ENCODE results near the gene SH3GLB2.

Gene SH3GLB2

DNA sequence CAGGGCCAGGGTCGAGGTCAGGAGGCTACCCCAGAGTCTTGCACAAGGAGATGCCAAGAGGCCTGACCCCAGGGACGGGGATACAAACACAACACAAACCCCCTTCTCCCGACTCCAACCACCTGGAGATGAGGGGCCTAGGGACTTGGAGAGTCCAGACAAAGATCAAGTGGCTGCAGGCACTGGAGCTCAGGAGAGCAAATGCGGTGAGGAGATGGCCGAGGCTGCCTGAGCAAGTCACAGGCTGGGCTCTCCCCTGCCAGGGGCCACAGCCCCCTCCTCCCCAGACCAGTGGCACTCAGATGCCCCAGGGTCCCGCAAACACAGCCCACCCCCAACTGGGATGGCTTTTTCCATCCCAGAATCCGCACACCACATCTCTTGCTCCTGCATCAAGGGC lies 15.8 kb downstream of the SH3GLB2 start:
- Histone ChIP-seq H3K4me3 (ENCODE audit: low read length) (no peak overlapping the region), H3K36me3 (ENCODE audit: control insufficient read depth, low read depth, low read length) (peaks cover 26% of the 10 kb centered on the region), H3K27ac (ENCODE audit: low read length) (no peak overlapping the region), H3K9ac (ENCODE audit: low read length) (no peak overlapping the region), H3K27me3 (ENCODE audit: control insufficient read depth, insufficient read depth, low read length) (no peaks in the 10 kb centered on the region), H3K9me3 (ENCODE audit: control insufficient read depth, low read depth, low read length) (no peaks in the 10 kb centered on the region), H3K4me1 (ENCODE audit: control insufficient read depth, low read depth, low read length) (no peaks in the 10 kb centered on the region)

DNA sequence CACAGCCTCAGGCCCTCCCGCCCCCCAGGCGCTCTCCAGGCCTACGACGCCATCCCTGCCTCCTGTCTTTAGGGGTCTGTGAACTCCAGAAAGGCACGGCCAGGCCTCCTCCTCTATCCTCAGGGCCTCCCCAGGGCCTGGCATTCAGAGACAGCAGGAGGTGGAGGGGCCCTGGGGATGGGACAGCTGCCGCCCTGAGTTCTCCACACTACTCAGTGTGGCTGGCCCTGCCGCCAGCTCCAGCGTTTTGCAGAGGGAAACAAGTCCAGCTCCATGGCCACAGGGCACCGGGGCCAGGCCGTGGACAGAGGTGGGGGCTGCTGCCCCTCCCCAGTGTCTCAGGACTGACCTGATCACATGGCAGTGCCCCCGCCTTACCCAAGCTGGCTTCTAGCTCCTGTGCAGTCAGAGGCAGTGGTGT lies 16.4 kb downstream of the SH3GLB2 start:
- no peaks in the 10 kb centered on the region for H3K9me3 ChIP-seq (ENCODE audit: control insufficient read depth, low read depth, low read length)
- no peaks in the 10 kb centered on the region for H3K27me3 ChIP-seq (ENCODE audit: control insufficient read depth, insufficient read depth, low read length)
- no peak overlapping the region for H3K9ac ChIP-seq (ENCODE audit: low read length)
- no peak overlapping the region for H3K27ac ChIP-seq (ENCODE audit: low read length)
- peaks cover 32% of the 10 kb centered on the region for H3K36me3 ChIP-seq (ENCODE audit: control insufficient read depth, low read depth, low read length)
- H3K4me1 ChIP-seq (ENCODE audit: control insufficient read depth, low read depth, low read length) = no peaks in the 10 kb centered on the region
- H3K4me3 ChIP-seq (ENCODE audit: low read length) = no peak overlapping the region

DNA sequence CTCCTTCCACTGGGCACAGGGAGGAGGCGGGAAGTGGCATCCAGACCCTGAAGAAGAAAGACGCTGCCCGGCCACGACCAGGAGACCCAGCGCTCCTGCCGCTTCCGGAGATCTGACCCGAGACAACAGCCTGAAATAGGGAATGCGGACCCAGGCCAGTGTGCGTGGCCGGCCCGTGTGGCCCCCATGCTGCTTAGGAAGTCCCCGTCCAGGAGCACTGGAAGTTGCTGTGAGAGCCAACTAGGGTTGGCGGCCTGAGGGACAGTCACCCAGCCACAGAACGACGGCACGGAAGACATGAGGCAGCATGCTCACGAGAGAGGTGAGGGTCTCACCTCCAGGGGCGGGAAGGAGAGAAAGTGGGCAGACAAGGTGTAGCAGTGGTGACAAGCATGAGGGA lies 17.0 kb downstream of the SH3GLB2 start:
- Histone ChIP-seq H3K9me3 (ENCODE audit: control insufficient read depth, low read depth, low read length) (no peaks in the 10 kb centered on the region), H3K27ac (ENCODE audit: low read length) (no peak overlapping the region), H3K4me1 (ENCODE audit: control insufficient read depth, low read depth, low read length) (no peaks in the 10 kb centered on the region), H3K36me3 (ENCODE audit: control insufficient read depth, low read depth, low read length) (peaks cover 38% of the 10 kb centered on the region), H3K27me3 (ENCODE audit: control insufficient read depth, insufficient read depth, low read length) (no peaks in the 10 kb centered on the region), H3K9ac (ENCODE audit: low read length) (no peak overlapping the region), H3K4me3 (ENCODE audit: low read length) (no peak overlapping the region)

DNA sequence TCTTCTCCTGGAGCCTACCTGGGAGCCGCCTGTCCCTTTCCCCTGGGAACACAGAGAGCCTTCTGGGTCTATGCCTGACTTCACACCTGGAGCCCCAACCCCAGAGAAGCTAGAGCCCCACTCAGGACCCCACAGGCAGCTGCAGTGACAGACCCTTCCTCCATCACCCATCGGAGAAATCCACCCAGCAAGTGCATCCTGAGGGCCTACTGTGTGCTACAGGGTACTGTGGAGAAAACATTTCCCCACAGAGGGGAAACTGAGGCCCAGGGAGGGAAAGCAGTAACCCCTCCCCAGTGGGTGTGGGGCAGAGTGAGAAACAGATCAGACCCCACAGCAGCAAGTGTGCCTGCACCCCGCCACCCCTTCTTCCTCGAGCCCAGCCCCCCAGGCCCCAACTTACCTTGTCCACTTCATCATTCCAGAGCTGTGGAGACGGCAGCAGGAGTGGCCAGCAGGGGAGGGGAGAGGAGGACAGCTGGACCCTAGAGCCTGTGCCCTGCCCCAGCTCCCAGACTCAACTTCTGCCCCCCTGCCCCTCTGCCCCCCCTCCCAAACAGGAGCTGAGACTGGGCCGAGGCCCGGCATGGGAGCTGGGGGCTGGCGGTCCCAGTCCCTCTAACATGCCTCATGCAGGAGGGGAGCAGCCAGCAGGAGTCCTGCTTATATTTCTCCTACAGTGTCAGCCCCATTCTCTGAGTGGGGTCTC lies 17.7 kb downstream of the SH3GLB2 start:
- Histone ChIP-seq H3K4me1 (ENCODE audit: control insufficient read depth, low read depth, low read length) (no peaks in the 10 kb centered on the region), H3K27ac (ENCODE audit: low read length) (no peak overlapping the region), H3K27me3 (ENCODE audit: control insufficient read depth, insufficient read depth, low read length) (no peaks in the 10 kb centered on the region), H3K36me3 (ENCODE audit: control insufficient read depth, low read depth, low read length) (peaks cover 43% of the 10 kb centered on the region), H3K9ac (ENCODE audit: low read length) (no peak overlapping the region), H3K9me3 (ENCODE audit: control insufficient read depth, low read depth, low read length) (no peaks in the 10 kb centered on the region), H3K4me3 (ENCODE audit: low read length) (no peak overlapping the region)

DNA sequence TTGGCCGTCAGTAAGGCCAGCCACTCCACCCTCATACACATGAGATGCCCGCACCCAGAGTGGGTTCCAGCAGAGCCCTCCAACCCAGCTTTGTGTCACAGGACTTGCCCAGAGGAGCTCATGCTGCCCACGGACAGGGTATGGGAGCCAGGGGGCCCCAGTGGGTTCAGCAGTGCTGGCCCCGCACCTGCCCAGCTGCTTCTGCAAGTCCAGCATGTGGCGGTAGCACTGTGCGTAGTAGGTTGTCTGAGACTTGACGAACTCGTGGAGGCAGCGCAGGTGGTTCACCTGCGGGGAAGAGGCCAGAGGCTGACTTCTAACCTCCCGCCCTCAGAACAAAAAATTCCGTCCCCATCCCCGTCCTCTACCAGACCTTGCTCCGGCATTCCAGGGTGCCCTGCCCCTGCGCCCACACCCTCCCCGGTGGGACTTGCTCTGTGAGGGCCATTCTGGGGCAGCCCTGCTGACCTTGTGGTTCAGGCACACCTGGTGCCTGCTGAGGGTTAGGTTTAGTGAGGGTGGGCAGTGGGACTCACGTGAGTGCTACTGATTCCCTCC lies 18.5 kb downstream of the SH3GLB2 start:
- H3K9ac ChIP-seq (ENCODE audit: low read length) = no peak overlapping the region
- no peaks in the 10 kb centered on the region for H3K9me3 ChIP-seq (ENCODE audit: control insufficient read depth, low read depth, low read length)
- no peak overlapping the region for H3K4me3 ChIP-seq (ENCODE audit: low read length)
- peaks cover 49% of the 10 kb centered on the region for H3K36me3 ChIP-seq (ENCODE audit: control insufficient read depth, low read depth, low read length)
- no peak overlapping the region for H3K27ac ChIP-seq (ENCODE audit: low read length)
- H3K27me3 ChIP-seq (ENCODE audit: control insufficient read depth, insufficient read depth, low read length) = no peaks in the 10 kb centered on the region
- no peaks in the 10 kb centered on the region for H3K4me1 ChIP-seq (ENCODE audit: control insufficient read depth, low read depth, low read length)

DNA sequence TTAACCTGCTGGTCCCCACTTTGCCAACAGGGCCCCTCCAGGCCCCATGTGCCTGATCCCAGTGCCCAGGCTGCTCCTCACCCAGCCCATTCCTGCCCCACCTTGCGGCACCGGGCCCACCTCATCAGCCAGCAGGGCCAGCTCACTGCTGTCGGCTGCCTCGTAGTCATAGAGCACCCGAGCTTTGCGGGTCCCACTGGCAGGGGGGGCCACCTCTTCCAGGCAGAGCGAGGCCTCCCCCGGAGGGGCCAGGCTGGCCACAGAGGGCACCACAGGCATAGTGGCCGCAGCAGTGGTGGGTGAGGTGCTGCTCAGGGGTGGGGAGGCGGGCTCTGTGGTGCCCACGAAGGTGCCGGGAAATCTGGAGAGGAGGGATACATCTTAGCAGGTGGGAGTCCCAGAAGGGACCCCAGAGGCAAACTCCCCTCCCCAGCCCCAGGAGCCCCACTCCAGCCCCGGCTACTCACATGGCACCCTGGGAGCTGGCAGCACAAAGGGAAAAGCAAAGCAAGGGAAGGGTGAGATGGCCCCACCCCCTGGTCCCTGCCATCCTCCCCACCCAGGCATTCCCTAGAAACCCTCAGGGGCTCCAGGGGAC lies 19.0 kb downstream of the SH3GLB2 start:
- no peaks in the 10 kb centered on the region for H3K4me1 ChIP-seq (ENCODE audit: control insufficient read depth, low read depth, low read length)
- no peak overlapping the region for H3K27ac ChIP-seq (ENCODE audit: low read length)
- H3K36me3 ChIP-seq (ENCODE audit: control insufficient read depth, low read depth, low read length) = peaks cover 43% of the 10 kb centered on the region
- H3K4me3 ChIP-seq (ENCODE audit: low read length) = no peak overlapping the region
- no peaks in the 10 kb centered on the region for H3K9me3 ChIP-seq (ENCODE audit: control insufficient read depth, low read depth, low read length)
- no peaks in the 10 kb centered on the region for H3K27me3 ChIP-seq (ENCODE audit: control insufficient read depth, insufficient read depth, low read length)
- H3K9ac ChIP-seq (ENCODE audit: low read length) = no peak overlapping the region

DNA sequence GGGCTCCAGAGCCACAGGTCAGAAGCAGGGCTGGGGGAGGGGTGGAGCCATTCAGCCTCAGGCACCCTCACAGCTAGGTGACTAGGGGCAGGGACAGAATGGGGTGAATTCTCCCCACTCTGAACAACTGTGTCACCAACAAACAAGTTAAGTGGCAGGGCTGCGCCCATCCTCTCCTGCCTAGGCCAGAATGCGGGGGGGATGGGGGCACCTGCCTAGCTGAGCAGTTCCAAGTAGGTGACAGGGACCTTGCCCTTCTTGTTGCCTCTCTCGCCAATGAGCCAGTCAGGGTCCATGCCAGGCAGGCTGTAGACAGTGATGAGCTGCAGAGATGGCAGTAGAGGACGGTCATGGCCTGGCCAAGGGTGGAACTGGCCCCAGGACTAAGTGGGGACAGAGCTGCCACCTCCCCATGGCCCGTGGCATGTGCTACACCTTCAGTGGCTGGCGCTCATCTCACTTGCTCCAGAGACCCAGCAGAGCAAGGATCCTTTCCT lies 19.6 kb downstream of the SH3GLB2 start:
- H3K4me3 ChIP-seq (ENCODE audit: low read length) = no peak overlapping the region
- peaks cover 40% of the 10 kb centered on the region for H3K36me3 ChIP-seq (ENCODE audit: control insufficient read depth, low read depth, low read length)
- H3K27me3 ChIP-seq (ENCODE audit: control insufficient read depth, insufficient read depth, low read length) = no peaks in the 10 kb centered on the region
- H3K9ac ChIP-seq (ENCODE audit: low read length) = no peak overlapping the region
- no peaks in the 10 kb centered on the region for H3K9me3 ChIP-seq (ENCODE audit: control insufficient read depth, low read depth, low read length)
- H3K4me1 ChIP-seq (ENCODE audit: control insufficient read depth, low read depth, low read length) = no peaks in the 10 kb centered on the region
- no peak overlapping the region for H3K27ac ChIP-seq (ENCODE audit: low read length)

DNA sequence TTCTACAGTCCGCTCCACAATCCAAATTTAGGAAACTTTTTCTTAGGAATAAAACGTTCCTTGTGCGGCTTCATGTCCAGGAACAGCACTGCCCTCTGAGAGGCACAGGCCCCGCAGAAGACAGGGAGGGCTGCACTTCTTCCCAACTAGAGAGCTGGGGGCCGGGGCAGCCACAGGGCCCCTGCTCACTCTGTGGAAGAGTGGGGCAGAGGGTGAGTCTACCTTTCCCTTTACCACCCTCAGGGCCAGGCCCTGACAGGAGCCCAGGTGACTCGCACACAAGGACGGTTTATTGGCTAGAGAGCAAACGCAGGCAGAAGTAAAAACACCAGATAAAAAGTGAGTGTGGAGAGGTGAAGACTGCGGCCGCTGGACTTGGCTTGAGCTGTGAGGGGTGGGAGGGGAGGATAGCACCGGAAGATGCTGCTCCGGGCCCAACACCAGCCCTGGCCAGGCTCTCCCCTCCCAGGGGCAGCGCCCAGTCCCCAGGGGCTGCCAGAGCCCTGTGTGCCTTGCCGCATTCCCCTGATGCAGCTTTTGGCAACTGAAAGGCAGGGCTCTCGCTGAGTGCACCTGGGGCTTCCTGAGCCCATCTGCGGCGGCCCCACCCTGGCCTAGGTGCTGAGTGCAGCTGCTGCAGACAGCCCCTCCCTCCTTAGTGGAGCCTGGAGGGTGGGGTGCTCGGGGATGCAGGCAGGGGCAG lies 20.2 kb downstream of the SH3GLB2 start:
- Histone ChIP-seq H3K27me3 (ENCODE audit: control insufficient read depth, insufficient read depth, low read length) (no peaks in the 10 kb centered on the region), H3K36me3 (ENCODE audit: control insufficient read depth, low read depth, low read length) (peaks cover 46% of the 10 kb centered on the region), H3K4me1 (ENCODE audit: control insufficient read depth, low read depth, low read length) (no peaks in the 10 kb centered on the region), H3K9ac (ENCODE audit: low read length) (no peak overlapping the region), H3K27ac (ENCODE audit: low read length) (no peak overlapping the region), H3K9me3 (ENCODE audit: control insufficient read depth, low read depth, low read length) (no peaks in the 10 kb centered on the region), H3K4me3 (ENCODE audit: low read length) (no peak overlapping the region)

DNA sequence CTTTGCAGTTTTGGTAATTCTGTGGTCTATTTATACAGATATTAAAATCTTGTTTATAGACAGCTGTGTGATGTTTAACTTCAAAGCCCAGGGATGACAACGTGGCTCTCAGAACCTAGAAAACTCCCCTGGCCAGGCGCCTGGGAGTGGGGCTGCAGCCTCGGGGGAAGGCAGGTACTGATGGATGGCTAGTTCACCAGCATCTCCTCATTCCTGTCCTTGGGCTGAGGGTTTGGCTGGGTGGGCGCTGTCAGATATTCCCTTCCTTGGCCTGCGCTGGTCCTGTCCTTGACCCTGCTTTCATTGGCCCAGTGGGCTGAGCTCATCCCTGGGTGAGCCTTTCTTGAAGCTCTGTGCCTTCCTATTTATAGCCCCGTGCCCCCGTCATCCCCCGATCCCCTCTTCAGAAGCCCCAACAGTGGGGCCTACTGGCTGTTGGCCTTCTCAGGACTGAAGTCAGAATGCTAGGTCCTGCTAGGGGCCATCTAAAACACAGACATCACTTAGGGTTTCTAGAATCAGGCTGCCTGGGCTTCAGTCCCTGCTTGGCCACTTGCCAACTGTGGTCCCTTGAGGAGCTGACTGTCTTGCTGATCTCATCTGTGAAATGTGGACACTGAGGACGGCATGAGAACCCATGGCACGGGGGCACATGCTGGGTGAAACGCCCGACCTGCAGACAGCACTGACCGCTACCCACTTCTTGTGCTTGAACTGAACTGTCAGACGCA lies 20.9 kb downstream of the SH3GLB2 start:
- no peaks in the 10 kb centered on the region for H3K4me1 ChIP-seq (ENCODE audit: control insufficient read depth, low read depth, low read length)
- no peaks in the 10 kb centered on the region for H3K9me3 ChIP-seq (ENCODE audit: control insufficient read depth, low read depth, low read length)
- no peak overlapping the region for H3K27ac ChIP-seq (ENCODE audit: low read length)
- H3K9ac ChIP-seq (ENCODE audit: low read length) = no peak overlapping the region
- H3K36me3 ChIP-seq (ENCODE audit: control insufficient read depth, low read depth, low read length) = peaks cover 53% of the 10 kb centered on the region
- H3K4me3 ChIP-seq (ENCODE audit: low read length) = no peak overlapping the region
- H3K27me3 ChIP-seq (ENCODE audit: control insufficient read depth, insufficient read depth, low read length) = no peaks in the 10 kb centered on the region

DNA sequence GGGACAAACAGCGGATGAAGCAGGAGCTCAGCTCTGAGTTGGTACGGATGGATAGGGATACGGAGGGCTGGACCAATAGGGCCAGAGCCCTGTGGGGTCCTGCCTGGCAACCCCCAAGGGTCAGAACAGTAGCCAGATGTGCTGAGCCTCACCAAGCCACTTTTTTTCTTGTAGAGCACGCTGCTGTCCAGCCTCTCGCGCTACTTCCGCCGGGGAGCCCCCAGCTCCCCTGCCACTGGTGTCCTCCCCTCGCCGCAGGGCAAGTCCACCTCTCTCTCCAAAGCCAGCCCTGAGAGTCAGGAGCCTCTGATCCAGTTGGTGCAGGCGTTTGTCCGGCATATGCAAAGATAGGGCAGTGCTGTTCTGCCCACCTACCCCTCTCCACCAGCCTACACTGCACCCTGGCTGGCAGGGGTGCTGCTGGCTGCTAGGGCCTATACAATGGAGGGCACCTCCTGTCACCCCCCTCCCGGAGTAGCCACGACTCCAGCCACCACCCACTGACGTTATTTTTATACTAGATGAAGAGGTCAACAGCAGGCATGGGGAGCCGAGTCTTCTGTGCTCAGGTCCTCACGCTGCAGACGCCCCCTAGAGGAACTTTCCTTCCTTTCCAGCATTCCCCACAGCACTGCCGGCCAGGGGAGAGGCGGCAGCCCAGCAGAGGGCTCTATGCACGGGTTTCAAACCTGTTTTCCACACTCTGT lies 21.6 kb downstream of the SH3GLB2 start:
- peaks cover 60% of the 10 kb centered on the region for H3K36me3 ChIP-seq (ENCODE audit: control insufficient read depth, low read depth, low read length)
- no peaks in the 10 kb centered on the region for H3K4me1 ChIP-seq (ENCODE audit: control insufficient read depth, low read depth, low read length)
- no peak overlapping the region for H3K27ac ChIP-seq (ENCODE audit: low read length)
- H3K9me3 ChIP-seq (ENCODE audit: control insufficient read depth, low read depth, low read length) = no peaks in the 10 kb centered on the region
- H3K9ac ChIP-seq (ENCODE audit: low read length) = no peak overlapping the region
- no peak overlapping the region for H3K4me3 ChIP-seq (ENCODE audit: low read length)
- H3K27me3 ChIP-seq (ENCODE audit: control insufficient read depth, insufficient read depth, low read length) = no peaks in the 10 kb centered on the region

Data from iPS-18a (cell line).